HL-60 (cell line): ENCODE results near the gene BEX4.

Source experiments
- DNase-seq, 2 experiments: peaks; one replicate each; pipeline ENCODE4 v3.0.0-alpha.2; 2010 to 2020; ENCODE audit warnings: low read depth in 1 of 2, low spot score in 1 of 2
- H3K27ac ChIP-seq: fragments of 250-450 bp; sonication (Bioruptor Pico); replicated peaks from 2 replicates; pipeline ENCODE4 v1.5.1; 2020; ENCODE audit warnings: mild to moderate bottlenecking, moderate library complexity
- H3K27me3 ChIP-seq: fragments of 250-450 bp; sonication (Bioruptor Pico); 2 replicates; pipeline ENCODE4 v1.5.1; 2021; ENCODE audit warnings: mild to moderate bottlenecking, moderate library complexity; ENCODE audit not compliant: insufficient read depth, poor library complexity, severe bottlenecking
- H3K4me3 ChIP-seq: replicated peaks from 2 replicates; pipeline ENCODE4 v1.5.1; 2011; ENCODE audit warnings: mild to moderate bottlenecking, control low read depth, low read length; ENCODE audit not compliant: insufficient read depth
- GABPA ChIP-seq: IDR thresholded peaks from 2 replicates; pipeline ENCODE4 v1.6.1; 2012; ENCODE audit warnings: low read depth
- POLR2AphosphoS5 ChIP-seq: IDR thresholded peaks from 2 replicates; pipeline ENCODE4 v1.6.1; 2012; ENCODE audit warnings: low read depth
- SPI1 ChIP-seq: IDR thresholded peaks from 2 replicates; pipeline ENCODE4 v1.6.1; 2012; ENCODE audit warnings: low read depth, mild to moderate bottlenecking, borderline replicate concordance
- TF ChIP-seq, protein P1 (sequence below): IDR thresholded peaks from one replicate; pipeline ENCODE4 v1.5.1; 2011; ENCODE audit warnings: low read length, control low read depth, inconsistent platforms; ENCODE audit not compliant: insufficient read depth
- TF ChIP-seq, protein P2 (sequence below): IDR thresholded peaks from 2 replicates; pipeline ENCODE4 v1.6.1; 2012; ENCODE audit warnings: low read depth; ENCODE audit not compliant: insufficient replicate concordance

BEX4 gene

DNA sequence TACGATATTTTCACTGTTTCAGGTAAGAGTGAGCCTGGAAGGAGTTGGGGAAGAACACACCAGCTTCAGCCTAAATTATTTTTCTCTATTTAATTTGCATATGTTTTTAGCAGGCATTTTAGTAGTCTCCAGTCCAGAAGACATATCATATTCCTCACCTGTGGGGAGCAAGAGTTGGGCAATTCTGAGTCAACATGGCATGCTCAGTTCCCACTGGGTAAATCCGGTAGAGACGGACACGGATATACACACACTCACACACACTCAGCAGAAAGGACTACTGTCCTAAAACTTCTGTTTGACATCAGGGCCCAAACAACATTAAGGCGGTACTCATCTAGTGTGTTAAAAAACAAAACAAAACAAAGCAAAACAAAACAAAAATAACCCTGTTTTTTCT lies 4.9 kb upstream of the BEX4 start:
- Histone ChIP-seq H3K27ac (no peak overlapping the region), H3K4me3 (no peak overlapping the region), H3K27me3 (peaks cover 5% of the 10 kb centered on the region)
- no peak for TF ChIP-seq POLR2AphosphoS5
- TF ChIP-seq, protein P1, sequence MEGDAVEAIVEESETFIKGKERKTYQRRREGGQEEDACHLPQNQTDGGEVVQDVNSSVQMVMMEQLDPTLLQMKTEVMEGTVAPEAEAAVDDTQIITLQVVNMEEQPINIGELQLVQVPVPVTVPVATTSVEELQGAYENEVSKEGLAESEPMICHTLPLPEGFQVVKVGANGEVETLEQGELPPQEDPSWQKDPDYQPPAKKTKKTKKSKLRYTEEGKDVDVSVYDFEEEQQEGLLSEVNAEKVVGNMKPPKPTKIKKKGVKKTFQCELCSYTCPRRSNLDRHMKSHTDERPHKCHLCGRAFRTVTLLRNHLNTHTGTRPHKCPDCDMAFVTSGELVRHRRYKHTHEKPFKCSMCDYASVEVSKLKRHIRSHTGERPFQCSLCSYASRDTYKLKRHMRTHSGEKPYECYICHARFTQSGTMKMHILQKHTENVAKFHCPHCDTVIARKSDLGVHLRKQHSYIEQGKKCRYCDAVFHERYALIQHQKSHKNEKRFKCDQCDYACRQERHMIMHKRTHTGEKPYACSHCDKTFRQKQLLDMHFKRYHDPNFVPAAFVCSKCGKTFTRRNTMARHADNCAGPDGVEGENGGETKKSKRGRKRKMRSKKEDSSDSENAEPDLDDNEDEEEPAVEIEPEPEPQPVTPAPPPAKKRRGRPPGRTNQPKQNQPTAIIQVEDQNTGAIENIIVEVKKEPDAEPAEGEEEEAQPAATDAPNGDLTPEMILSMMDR: no peak
- TF ChIP-seq SPI1: no peak
- no peak for TF ChIP-seq GABPA
- TF ChIP-seq, protein P2, sequence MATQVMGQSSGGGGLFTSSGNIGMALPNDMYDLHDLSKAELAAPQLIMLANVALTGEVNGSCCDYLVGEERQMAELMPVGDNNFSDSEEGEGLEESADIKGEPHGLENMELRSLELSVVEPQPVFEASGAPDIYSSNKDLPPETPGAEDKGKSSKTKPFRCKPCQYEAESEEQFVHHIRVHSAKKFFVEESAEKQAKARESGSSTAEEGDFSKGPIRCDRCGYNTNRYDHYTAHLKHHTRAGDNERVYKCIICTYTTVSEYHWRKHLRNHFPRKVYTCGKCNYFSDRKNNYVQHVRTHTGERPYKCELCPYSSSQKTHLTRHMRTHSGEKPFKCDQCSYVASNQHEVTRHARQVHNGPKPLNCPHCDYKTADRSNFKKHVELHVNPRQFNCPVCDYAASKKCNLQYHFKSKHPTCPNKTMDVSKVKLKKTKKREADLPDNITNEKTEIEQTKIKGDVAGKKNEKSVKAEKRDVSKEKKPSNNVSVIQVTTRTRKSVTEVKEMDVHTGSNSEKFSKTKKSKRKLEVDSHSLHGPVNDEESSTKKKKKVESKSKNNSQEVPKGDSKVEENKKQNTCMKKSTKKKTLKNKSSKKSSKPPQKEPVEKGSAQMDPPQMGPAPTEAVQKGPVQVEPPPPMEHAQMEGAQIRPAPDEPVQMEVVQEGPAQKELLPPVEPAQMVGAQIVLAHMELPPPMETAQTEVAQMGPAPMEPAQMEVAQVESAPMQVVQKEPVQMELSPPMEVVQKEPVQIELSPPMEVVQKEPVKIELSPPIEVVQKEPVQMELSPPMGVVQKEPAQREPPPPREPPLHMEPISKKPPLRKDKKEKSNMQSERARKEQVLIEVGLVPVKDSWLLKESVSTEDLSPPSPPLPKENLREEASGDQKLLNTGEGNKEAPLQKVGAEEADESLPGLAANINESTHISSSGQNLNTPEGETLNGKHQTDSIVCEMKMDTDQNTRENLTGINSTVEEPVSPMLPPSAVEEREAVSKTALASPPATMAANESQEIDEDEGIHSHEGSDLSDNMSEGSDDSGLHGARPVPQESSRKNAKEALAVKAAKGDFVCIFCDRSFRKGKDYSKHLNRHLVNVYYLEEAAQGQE: no peak
- no peak for DNase-seq

DNA sequence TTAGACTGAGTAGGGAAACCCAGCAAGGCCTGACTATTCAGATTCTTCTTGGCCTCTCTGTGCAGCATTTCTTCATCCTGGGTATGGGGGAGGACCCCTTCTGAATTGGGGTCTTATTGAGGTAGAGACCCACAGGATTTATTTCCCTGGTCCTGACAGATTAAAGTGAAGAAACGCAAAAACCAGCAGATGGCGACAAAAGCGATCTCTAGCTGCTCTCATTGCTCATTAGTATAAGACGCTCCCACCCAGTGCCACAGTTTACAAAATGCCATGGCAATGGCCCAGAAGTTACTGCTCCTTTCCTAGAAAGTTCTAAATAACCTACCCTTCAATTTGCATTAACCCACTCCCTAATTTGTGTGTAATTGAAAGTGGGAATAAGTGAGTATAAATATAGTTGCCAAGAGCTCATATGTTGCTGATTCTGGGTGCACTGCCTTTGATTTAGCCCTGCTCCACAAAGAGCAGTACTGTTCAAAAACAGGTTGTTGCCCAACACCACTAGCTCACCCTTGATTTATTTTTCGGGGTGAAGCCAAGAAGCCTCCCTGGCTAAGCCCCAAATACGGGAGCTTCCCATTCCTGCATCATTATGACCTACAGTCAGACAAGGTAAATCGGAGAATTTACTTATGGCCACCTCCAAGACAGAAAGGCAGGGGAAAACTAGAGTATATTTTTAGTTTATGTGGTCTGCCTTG lies 3.7 kb upstream of the BEX4 start:
- H3K27me3 ChIP-seq: peaks cover 10% of the 10 kb centered on the region
- H3K4me3 ChIP-seq: no peak overlapping the region
- TF ChIP-seq SPI1: no peak
- TF ChIP-seq, protein P1: peak; percentile 26
- no peak overlapping the region for H3K27ac ChIP-seq
- DNase-seq: peak in 1 of 2 experiments; percentile 28

DNA sequence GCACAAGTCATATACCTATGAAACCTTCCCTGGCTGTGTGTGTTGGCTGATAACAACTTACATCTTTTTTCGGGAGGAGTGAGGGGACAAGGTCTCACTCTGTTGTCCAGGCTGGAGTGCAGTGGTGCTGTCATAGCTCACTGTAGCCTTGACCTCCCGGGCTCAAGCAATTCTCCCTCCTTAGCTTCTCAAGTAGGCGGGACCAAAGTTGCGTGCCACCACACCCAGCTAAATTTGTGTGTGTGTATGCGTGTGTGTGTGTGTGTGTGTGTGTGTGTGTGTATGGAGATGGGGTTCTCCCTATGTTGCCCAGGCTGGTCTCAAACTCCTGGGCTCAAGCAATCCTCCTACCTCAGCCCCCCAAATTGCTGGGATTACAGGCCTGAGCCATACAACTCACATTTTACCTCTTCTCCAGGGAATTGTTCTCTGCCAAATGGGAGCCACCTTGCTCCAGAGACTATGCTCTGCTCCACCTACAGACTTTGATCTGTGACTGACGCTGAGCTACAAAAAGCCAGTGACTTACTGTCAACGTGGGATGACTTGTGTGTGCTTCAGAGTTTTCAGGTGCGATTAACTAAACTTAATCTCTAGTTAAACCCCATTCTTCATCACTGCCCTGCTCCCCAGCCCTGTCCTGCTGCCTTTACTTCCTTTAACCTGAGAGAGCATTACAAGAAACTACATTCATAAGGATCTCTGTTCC lies 2.0 kb upstream of the BEX4 start:
- H3K4me3 ChIP-seq: no peak overlapping the region
- no peak for DNase-seq
- H3K27me3 ChIP-seq: peaks cover 16% of the 10 kb centered on the region
- no peak overlapping the region for H3K27ac ChIP-seq
- no peak for TF ChIP-seq SPI1
- TF ChIP-seq, protein P1: no peak
- no peak for TF ChIP-seq POLR2AphosphoS5

DNA sequence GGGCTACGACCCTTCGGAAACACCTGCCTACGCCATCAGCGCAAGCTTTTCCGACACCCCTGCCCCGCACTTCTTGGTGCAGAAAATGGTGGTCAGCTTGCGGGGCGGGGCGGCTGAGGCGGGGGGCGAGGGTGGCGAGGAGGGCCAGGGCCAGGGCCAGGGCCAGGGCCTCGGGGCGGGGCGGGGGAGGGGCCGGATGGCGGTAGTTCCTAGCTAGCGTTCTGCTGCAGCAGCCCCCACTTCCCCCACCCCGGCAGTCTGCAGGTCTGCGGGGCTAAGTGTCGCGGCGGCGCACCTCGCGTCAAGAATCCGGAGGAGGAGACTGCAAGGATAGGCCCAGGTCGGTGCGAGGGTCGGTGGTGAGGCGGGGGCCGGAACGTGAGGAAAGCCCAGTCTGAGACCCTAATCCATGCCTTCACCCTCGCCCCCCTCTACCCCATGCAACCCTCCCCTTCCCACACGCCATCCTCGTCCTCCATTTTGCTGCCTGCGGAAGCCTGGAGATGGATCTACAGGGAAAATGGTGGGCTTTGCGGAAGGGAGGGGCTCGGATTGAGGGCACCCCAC lies 600 bp downstream of the BEX4 start:
- Histone ChIP-seq H3K27me3 (peaks cover 10% of the 10 kb centered on the region), H3K4me3 (peak overlapping the region; percentile 42), H3K27ac (peak overlapping the region; percentile 40; the same call in 1 of the 2 replicates)
- DNase-seq: no peak
- TF ChIP-seq, protein P1: no peak
- TF ChIP-seq, protein P2: no peak
- no peak for TF ChIP-seq POLR2AphosphoS5
- TF ChIP-seq GABPA: no peak
